WERI-Rb-1 (cell line): ENCODE results near the gene NCK2.
A peak's percentile ranks its signal among the peaks of the same experiment; 100 is the strongest.

Source experiments
- DNase-seq: peaks from one replicate; pipeline ENCODE4 v3.0.0-alpha.2; 2020
- H3K27ac ChIP-seq: fragments of 250-450 bp; sonication (Bioruptor Pico); 2 replicates; pipeline ENCODE4 v1.5.1; 2020; ENCODE audit warnings: mild to moderate bottlenecking, moderate library complexity
- H3K27me3 ChIP-seq: fragments of 250-450 bp; sonication (Bioruptor Pico); 2 replicates; pipeline ENCODE4 v1.5.1; 2021; ENCODE audit warnings: mild to moderate bottlenecking, low read depth, moderate library complexity; ENCODE audit not compliant: insufficient read depth, severe bottlenecking
- H3K36me3 ChIP-seq: fragments of 250-450 bp; sonication (Bioruptor Pico); 2 replicates; pipeline ENCODE4 v1.5.1; 2020; ENCODE audit warnings: mild to moderate bottlenecking, moderate library complexity
- H3K4me3 ChIP-seq: 2 replicates; pipeline ENCODE4 v1.5.1; 2011; ENCODE audit warnings: low read depth, mild to moderate bottlenecking, control low read depth, low read length
- H3K9me3 ChIP-seq: fragments of 250-450 bp; sonication (Bioruptor Pico); 2 replicates; pipeline ENCODE4 v1.5.1; 2021; ENCODE audit warnings: mild to moderate bottlenecking, moderate library complexity; ENCODE audit not compliant: severe bottlenecking
- TF ChIP-seq, protein P1 (sequence below): IDR thresholded peaks from 2 replicates; pipeline ENCODE4 v1.5.1; 2011; ENCODE audit warnings: low read depth, mild to moderate bottlenecking, control low read depth, inconsistent platforms, low read length

Gene NCK2

DNA sequence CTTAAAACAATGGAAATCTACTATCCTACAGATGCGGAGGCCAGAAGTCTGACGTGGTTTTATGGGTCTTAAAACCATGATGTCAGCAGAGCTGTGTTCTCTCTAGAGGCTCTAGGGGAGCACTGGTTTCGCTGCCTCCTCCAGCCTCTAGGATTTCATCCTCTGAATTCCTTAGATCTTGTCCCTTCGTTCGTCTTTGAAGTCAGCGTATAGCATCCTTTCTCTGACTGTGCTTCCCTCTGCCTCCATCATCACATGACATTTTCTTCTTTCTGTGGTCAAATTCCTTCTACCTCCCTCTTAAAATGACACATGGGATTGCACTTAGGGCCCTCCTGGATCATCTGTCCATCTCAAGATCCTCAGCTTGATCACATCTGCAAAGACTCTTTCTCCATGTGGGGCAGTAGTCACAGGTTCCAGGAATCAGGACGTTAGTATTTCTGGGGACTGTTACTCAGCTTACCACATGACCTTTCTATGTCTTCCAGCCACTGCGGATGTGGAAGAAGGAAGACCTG, 22.7 kb upstream of the NCK2 start:
- Histone ChIP-seq H3K36me3 (no peaks in the 10 kb centered on the region), H3K4me3 (no peak overlapping the region), H3K27ac (no peak overlapping the region), H3K9me3 (peaks cover 2% of the 10 kb centered on the region), H3K27me3 (no peaks in the 10 kb centered on the region)
- no peak for DNase-seq
- TF ChIP-seq, protein P1, sequence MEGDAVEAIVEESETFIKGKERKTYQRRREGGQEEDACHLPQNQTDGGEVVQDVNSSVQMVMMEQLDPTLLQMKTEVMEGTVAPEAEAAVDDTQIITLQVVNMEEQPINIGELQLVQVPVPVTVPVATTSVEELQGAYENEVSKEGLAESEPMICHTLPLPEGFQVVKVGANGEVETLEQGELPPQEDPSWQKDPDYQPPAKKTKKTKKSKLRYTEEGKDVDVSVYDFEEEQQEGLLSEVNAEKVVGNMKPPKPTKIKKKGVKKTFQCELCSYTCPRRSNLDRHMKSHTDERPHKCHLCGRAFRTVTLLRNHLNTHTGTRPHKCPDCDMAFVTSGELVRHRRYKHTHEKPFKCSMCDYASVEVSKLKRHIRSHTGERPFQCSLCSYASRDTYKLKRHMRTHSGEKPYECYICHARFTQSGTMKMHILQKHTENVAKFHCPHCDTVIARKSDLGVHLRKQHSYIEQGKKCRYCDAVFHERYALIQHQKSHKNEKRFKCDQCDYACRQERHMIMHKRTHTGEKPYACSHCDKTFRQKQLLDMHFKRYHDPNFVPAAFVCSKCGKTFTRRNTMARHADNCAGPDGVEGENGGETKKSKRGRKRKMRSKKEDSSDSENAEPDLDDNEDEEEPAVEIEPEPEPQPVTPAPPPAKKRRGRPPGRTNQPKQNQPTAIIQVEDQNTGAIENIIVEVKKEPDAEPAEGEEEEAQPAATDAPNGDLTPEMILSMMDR = no peak

DNA sequence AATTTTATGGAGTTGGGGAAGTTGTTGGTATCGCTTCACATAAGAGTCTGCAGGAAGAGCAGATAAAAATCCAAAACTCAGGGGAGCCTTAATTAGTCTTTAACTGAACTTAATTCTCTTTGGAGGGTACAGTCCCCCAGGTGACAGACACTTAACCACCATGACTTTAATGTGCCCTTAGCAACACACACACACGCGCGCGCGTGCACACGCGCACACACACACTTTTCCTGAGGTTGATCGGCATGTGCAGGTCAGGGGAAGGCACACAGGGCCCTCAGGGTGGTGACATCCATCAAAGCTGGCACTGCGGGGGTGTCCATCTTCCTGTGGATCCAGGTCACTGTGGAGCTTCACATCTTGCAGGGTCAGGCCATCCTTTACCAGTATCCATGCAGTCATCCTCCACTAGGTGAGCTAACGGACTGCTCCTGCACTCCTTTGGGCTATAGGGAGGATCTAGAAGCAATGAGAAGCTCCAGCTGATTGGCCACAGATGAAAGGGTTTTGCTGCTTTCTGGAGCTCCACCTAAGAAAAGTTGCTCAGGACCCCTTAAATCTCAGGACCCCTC, 21.9 kb upstream of the NCK2 start:
- H3K27ac ChIP-seq = no peak overlapping the region
- no peaks in the 10 kb centered on the region for H3K36me3 ChIP-seq
- no peak for DNase-seq
- TF ChIP-seq, protein P1 = no peak
- H3K4me3 ChIP-seq = no peak overlapping the region
- H3K9me3 ChIP-seq = peaks cover 9% of the 10 kb centered on the region
- H3K27me3 ChIP-seq = no peaks in the 10 kb centered on the region

DNA sequence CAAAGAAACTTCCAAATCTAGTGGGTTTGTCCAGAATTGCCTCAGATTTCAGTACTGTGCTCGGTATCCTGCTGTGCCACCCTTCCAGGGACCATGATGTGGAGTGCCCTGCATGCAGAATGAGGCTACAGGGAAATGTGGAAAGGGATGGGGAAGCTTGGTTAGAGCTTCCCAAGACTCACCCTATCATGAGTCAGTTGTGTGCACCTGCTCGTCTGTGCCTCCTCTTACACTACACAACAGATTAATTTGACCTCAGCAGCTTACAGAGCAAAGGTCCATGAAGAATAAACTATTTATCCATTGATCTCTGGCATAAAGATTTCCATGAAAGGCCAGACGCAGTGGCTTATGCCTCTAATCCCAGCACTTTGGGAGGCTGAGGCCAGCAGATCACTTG, 21.3 kb upstream of the NCK2 start:
- H3K36me3 ChIP-seq = no peaks in the 10 kb centered on the region
- H3K4me3 ChIP-seq = no peak overlapping the region
- TF ChIP-seq, protein P1 = no peak
- H3K27me3 ChIP-seq = no peaks in the 10 kb centered on the region
- DNase-seq = peak; percentile 25
- H3K9me3 ChIP-seq = peaks cover 9% of the 10 kb centered on the region
- no peak overlapping the region for H3K27ac ChIP-seq

DNA sequence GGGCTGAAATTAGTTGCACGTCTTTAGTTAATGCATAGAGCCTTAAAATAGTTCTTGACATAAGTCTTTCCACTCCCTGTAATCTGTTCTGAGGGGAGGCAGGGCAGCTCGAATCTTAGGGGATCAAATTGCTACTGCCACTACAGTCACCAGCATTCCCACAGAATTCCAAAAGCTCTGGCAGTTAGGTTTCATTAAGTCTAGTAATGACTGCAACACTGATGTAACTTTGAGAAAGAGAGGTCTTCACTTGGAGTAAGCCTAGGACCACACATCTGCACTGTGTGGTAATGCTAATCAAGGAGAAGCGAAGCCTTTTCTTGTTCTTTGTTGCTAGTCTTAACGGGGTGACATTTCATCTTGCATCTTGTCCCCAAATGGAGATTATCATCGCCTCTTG, 19.3 kb upstream of the NCK2 start:
- TF ChIP-seq, protein P1 = no peak
- Histone ChIP-seq H3K4me3 (no peak overlapping the region), H3K36me3 (no peaks in the 10 kb centered on the region), H3K27ac (no peak overlapping the region), H3K27me3 (no peaks in the 10 kb centered on the region), H3K9me3 (peaks cover 9% of the 10 kb centered on the region)
- DNase-seq = no peak

DNA sequence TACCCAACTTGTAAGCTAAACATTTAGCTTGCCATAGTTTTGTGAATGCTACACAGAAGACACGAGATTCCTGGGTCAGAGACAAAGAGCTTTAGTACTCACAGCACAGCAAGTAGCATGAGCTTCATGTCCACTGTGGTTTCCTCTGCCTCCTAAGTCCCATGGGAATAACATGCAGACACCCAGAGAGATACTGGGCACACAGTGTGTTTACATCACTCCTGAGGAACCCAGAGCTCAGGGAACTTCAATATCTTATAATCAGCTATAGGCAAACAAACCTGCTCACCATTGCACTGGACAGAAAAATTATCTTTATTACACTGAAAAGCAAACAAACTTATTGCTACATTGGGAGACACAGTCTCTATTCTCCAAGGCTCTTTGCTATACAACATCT, 14.5 kb upstream of the NCK2 start:
- peaks cover 9% of the 10 kb centered on the region for H3K9me3 ChIP-seq
- TF ChIP-seq, protein P1 = no peak
- no peak overlapping the region for H3K27ac ChIP-seq
- DNase-seq = no peak
- H3K27me3 ChIP-seq = no peaks in the 10 kb centered on the region
- no peak overlapping the region for H3K4me3 ChIP-seq
- no peaks in the 10 kb centered on the region for H3K36me3 ChIP-seq

DNA sequence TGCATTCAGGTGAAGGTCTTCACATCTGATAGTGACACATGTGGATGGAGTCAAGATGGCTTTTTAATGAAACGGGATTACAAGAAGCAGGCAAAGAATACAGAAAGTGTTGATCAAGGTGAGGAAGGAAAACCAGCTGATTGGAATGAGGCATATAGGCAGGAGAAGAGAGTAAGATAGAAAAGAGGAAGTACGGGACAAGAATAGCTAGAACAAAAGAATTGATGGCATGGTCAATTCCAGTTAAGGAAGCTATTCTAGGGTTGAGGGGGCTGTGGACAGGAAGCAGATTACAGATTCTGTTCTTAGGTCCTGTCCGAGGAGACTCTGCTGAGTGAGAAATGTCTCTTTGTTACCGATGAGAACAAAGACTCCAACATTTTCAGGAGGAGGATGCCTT, 13.2 kb upstream of the NCK2 start:
- no peak overlapping the region for H3K27ac ChIP-seq
- no peaks in the 10 kb centered on the region for H3K36me3 ChIP-seq
- DNase-seq = no peak
- no peak overlapping the region for H3K4me3 ChIP-seq
- no peaks in the 10 kb centered on the region for H3K27me3 ChIP-seq
- TF ChIP-seq, protein P1 = no peak
- peaks cover 9% of the 10 kb centered on the region for H3K9me3 ChIP-seq
